Mucosa of descending colon (tissue), 3 donors: ENCODE measurements around the gene DPEP1. TPM values are rescaled to one million over a fixed set of nuclear protein-coding genes. Genes with fewer than 3 reads are reported as not detected.
A peak's percentile ranks its signal among the peaks of the same experiment; 100 is the strongest.

ENCODE experiments used
- ATAC-seq: fragments of 200-7000 bp; cut with Tn5 transposase; one replicate; pipeline ENCODE4 v1.9.1; 2020; ENCODE audit warnings: mild to moderate bottlenecking, moderate library complexity
- DNase-seq, 3 donors: peaks; one replicate each; pipeline ENCODE4 v3.0.0-alpha.2; 2020
- H3K36me3 ChIP-seq: fragments of 200-600 bp; one replicate; pipeline ENCODE4 v1.8.0; 2021; ENCODE audit warnings: low read depth, mild to moderate bottlenecking
- H3K4me1 ChIP-seq: fragments of 200-600 bp; one replicate; pipeline ENCODE4 v1.8.0; 2021; ENCODE audit warnings: low read depth, mild to moderate bottlenecking
- H3K4me3 ChIP-seq: fragments of 200-600 bp; one replicate; pipeline ENCODE4 v1.8.0; 2021; ENCODE audit warnings: mild to moderate bottlenecking
- H3K9me3 ChIP-seq: fragments of 200-600 bp; one replicate; pipeline ENCODE4 v1.8.0; 2021; ENCODE audit warnings: mild to moderate bottlenecking
- CTCF ChIP-seq: fragments of 200-600 bp; IDR thresholded peaks from one replicate; pipeline ENCODE4 v1.8.0; 2022; ENCODE audit warnings: antibody characterized with exemption, mild to moderate bottlenecking
- intact Hi-C, 2 donors: fragments of 100-400 bp; cut with DNase I in 1 of 2; cut with micrococcal nuclease in 1 of 2; formaldehyde crosslinking; loops; one replicate each; pipeline versions ENCODE4 v1.11.0 to v1.11.1; 2022; cut with DNase I, micrococcal nuclease
- total RNA-seq, 3 donors: library from RNA; stranded (reverse); fragmentation: NEBNext Ultra II Directional in 2 of 3; extraction: Animal tissue kit (Norgen Biotek cat#: 25700) in 2 of 3; gene quantifications; one replicate each; pipeline versions ENCODE4 v1.2.1 to v1.2.4, GENCODE V29; 2021 to 2023
- donor health status: DM: no; HTN: no; CAD: no; lungs with moderate emphysema.
- donor health status: DM: no; HTN: no; CAD: no.
- donor health status: DM: no; HTN: yes; CAD: no.

DPEP1 gene
- total RNA-seq, 3 donors from 2014 or later = 0.28 to 2.0 TPM; not detected in 1

GRCh38 chr16:89582614-89583196 lies 30.7 kb upstream of the DPEP1 start:
- intact Hi-C loops = no loop called here
- ATAC-seq (peak; percentile 7), DNase-seq (no peak)
- Histone ChIP-seq H3K9me3 (no peaks in the 10 kb centered on the region), H3K4me3 (no peak overlapping the region), H3K4me1 (no peaks in the 10 kb centered on the region), H3K36me3 (no peaks in the 10 kb centered on the region)
- TF ChIP-seq CTCF = no peak

- H3K9me3 ChIP-seq = no peaks in the 10 kb centered on the region
- TF ChIP-seq CTCF = no peak
- intact Hi-C loops = no loop called here
- peak in 1 of 3 donors; percentile 52 for DNase-seq
- no peaks in the 10 kb centered on the region for H3K4me1 ChIP-seq
- H3K36me3 ChIP-seq = no peaks in the 10 kb centered on the region
- no peak for ATAC-seq
- H3K4me3 ChIP-seq = no peak overlapping the region
Measured at GRCh38 chr16:89583197-89583894, 30.1 kb upstream of the DPEP1 start.

- ATAC-seq (no peak), DNase-seq (no peak)
- Histone ChIP-seq H3K4me1 (no peaks in the 10 kb centered on the region), H3K4me3 (no peak overlapping the region), H3K36me3 (no peaks in the 10 kb centered on the region), H3K9me3 (no peaks in the 10 kb centered on the region)
- TF ChIP-seq CTCF = no peak
- intact Hi-C loops = no loop called here
Measured at GRCh38 chr16:89583895-89584644, 29.4 kb upstream of the DPEP1 start.

GRCh38 chr16:89584768-89585549 lies 28.5 kb upstream of the DPEP1 start:
- no peaks in the 10 kb centered on the region for H3K9me3 ChIP-seq
- DNase-seq (no peak), ATAC-seq (no peak)
- no peak overlapping the region for H3K4me3 ChIP-seq
- TF ChIP-seq CTCF = no peak
- H3K4me1 ChIP-seq = no peaks in the 10 kb centered on the region
- no peaks in the 10 kb centered on the region for H3K36me3 ChIP-seq
- intact Hi-C loops = no loop called here

GRCh38 chr16:89586218-89586617 lies 27.2 kb upstream of the DPEP1 start:
- no peak for TF ChIP-seq CTCF
- H3K4me3 ChIP-seq = no peak overlapping the region
- no peaks in the 10 kb centered on the region for H3K9me3 ChIP-seq
- ATAC-seq (no peak), DNase-seq (no peak)
- H3K4me1 ChIP-seq = no peaks in the 10 kb centered on the region
- H3K36me3 ChIP-seq = no peaks in the 10 kb centered on the region
- intact Hi-C loops = no loop called here
